ENCODE data around the gene TMEM72.

The TMEM72 gene

GRCh38 chr10:44960482-44961229, 49.5 kb downstream of the TMEM72 start:
- Mint-ChIP-seq H3K4me1 (ENCODE audit: low read depth in 2 of 2) (peaks cover 32 to 42% of the 10 kb centered on the region in 2 donors), H3K9me3 (no peaks in the 10 kb centered on the region), H3K27me3 (peaks cover 0 to 7% of the 10 kb centered on the region in 2 donors), H3K36me3 (ENCODE audit: insufficient read depth) (peaks cover 13% of the 10 kb centered on the region), H3K4me3 (peak overlapping the region; percentile 83 to 85), H3K27ac (peak overlapping the region in 1 of 2 donors; percentile 44)
- ATAC-seq (replicated peaks) (no peak), DNase-seq (no peak)

DNA sequence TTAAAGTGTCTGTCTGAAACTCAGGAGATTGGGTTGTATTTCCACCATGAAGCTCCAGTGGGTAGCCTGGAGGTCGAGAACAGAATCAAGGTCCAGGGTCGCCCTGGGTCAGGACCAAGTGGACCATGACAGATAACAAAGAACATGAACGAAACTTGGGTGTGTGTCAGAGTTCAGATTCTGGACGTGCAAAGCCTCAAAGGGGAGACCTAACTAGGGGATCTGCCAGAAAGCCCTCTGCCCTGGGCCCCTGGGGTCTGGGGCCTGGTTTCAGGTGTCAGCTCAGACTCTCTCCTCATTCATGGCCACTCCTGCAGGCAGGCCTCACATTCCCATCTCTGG, 50.1 kb downstream of the TMEM72 start:
- peaks cover 35 to 42% of the 10 kb centered on the region in 2 donors for H3K4me1 Mint-ChIP-seq (ENCODE audit: low read depth in 2 of 2)
- peaks cover 7% of the 10 kb centered on the region for H3K36me3 Mint-ChIP-seq (ENCODE audit: insufficient read depth)
- no peaks in the 10 kb centered on the region for H3K9me3 Mint-ChIP-seq
- ATAC-seq (replicated peaks) (no peak), DNase-seq (no peak)
- peak overlapping the region in 1 of 2 donors; percentile 44 for H3K27ac Mint-ChIP-seq
- H3K27me3 Mint-ChIP-seq: peaks cover 0 to 7% of the 10 kb centered on the region in 2 donors
- H3K4me3 Mint-ChIP-seq: peak overlapping the region; percentile 83 to 85

GRCh38 chr10:44961931-44962750, 51.0 kb downstream of the TMEM72 start:
- ATAC-seq (replicated peaks) (no peak), DNase-seq (no peak)
- Mint-ChIP-seq H3K4me1 (ENCODE audit: low read depth in 2 of 2) (peaks cover 35 to 37% of the 10 kb centered on the region in 2 donors), H3K36me3 (ENCODE audit: insufficient read depth) (peaks cover 6% of the 10 kb centered on the region), H3K9me3 (no peaks in the 10 kb centered on the region), H3K4me3 (peak overlapping the region in 1 of 2 donors; percentile 2), H3K27ac (no peak overlapping the region), H3K27me3 (peaks cover 0 to 7% of the 10 kb centered on the region in 2 donors)

GRCh38 chr10:44962870-44963738, 52.0 kb downstream of the TMEM72 start:
- H3K4me1 Mint-ChIP-seq (ENCODE audit: low read depth in 2 of 2): peaks cover 36 to 38% of the 10 kb centered on the region in 2 donors

GRCh38 chr10:44963772-44964633, 52.9 kb downstream of the TMEM72 start:
- H3K4me1 Mint-ChIP-seq (ENCODE audit: low read depth in 2 of 2): peaks cover 34 to 37% of the 10 kb centered on the region in 2 donors
- ATAC-seq (replicated peaks) (no peak), DNase-seq (no peak)
- H3K9me3 Mint-ChIP-seq: no peaks in the 10 kb centered on the region
- H3K27me3 Mint-ChIP-seq: peaks cover 0 to 7% of the 10 kb centered on the region in 2 donors
- no peak overlapping the region for H3K27ac Mint-ChIP-seq
- peaks cover 3% of the 10 kb centered on the region for H3K36me3 Mint-ChIP-seq (ENCODE audit: insufficient read depth)
- H3K4me3 Mint-ChIP-seq: no peak overlapping the region

More at GRCh38 chr10:44962870-44963738, 52.0 kb downstream of the TMEM72 start:
- Mint-ChIP-seq H3K9me3 (no peaks in the 10 kb centered on the region), H3K4me3 (peak overlapping the region; percentile 2 to 37), H3K27me3 (peaks cover 0 to 7% of the 10 kb centered on the region in 2 donors), H3K36me3 (ENCODE audit: insufficient read depth) (peaks cover 6% of the 10 kb centered on the region), H3K27ac (no peak overlapping the region)
- ATAC-seq (replicated peaks) (no peak), DNase-seq (no peak)

DNA sequence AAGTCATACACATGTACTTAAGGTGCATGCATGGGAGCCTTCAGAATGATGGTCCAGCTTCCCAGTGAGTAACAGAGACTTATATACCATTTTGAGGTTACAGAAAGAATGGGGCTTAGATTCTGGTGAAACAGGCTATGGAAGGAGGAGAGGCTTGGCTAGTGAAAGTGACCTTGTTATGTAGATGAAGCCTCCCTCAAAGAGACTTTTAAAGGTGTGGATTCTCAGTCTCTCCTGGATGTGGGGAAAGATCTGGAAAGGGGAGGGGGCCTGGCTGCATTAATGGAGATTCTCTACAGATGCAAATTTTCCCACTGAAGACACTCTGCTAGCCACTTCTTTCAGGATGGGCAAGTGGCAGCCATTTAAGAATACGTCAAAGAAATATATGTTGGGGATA, 54.0 kb downstream of the TMEM72 start:
- Mint-ChIP-seq H3K4me3 (no peak overlapping the region), H3K4me1 (ENCODE audit: low read depth in 2 of 2) (peaks cover 43 to 44% of the 10 kb centered on the region in 2 donors)

GRCh38 chr10:44965651-44966097, 54.5 kb downstream of the TMEM72 start:
- Mint-ChIP-seq H3K27me3 (peaks cover 0 to 7% of the 10 kb centered on the region in 2 donors), H3K27ac (peak overlapping the region in 1 of 2 donors; percentile 56), H3K4me3 (no peak overlapping the region)

More for the DNA sequence above, 54.0 kb downstream of the TMEM72 start:
- no peaks in the 10 kb centered on the region for H3K9me3 Mint-ChIP-seq
- DNase-seq (no peak), ATAC-seq (replicated peaks) (no peak)
- no peaks in the 10 kb centered on the region for H3K36me3 Mint-ChIP-seq (ENCODE audit: insufficient read depth)
- H3K27me3 Mint-ChIP-seq: peaks cover 0 to 7% of the 10 kb centered on the region in 2 donors
- no peak overlapping the region for H3K27ac Mint-ChIP-seq

GRCh38 chr10:44966129-44966815, 55.1 kb downstream of the TMEM72 start:
- DNase-seq: no peak
- Mint-ChIP-seq H3K27ac (peak overlapping the region in 1 of 2 donors; percentile 56), H3K27me3 (peaks cover 0 to 7% of the 10 kb centered on the region in 2 donors), H3K4me3 (no peak overlapping the region), H3K9me3 (no peaks in the 10 kb centered on the region), H3K4me1 (ENCODE audit: low read depth in 2 of 2) (peaks cover 36 to 37% of the 10 kb centered on the region in 2 donors), H3K36me3 (ENCODE audit: insufficient read depth) (no peaks in the 10 kb centered on the region)
- ATAC-seq (replicated peaks): no peak

More at GRCh38 chr10:44965651-44966097, 54.5 kb downstream of the TMEM72 start:
- ATAC-seq (replicated peaks): no peak
- Mint-ChIP-seq H3K4me1 (ENCODE audit: low read depth in 2 of 2) (peaks cover 38 to 40% of the 10 kb centered on the region in 2 donors), H3K9me3 (no peaks in the 10 kb centered on the region), H3K36me3 (ENCODE audit: insufficient read depth) (no peaks in the 10 kb centered on the region)
- no peak for DNase-seq

- DNase-seq (no peak), ATAC-seq (replicated peaks) (no peak)
- no peak overlapping the region for H3K27ac Mint-ChIP-seq
- peaks cover 0 to 7% of the 10 kb centered on the region in 2 donors for H3K27me3 Mint-ChIP-seq
- no peaks in the 10 kb centered on the region for H3K36me3 Mint-ChIP-seq (ENCODE audit: insufficient read depth)
- H3K4me1 Mint-ChIP-seq (ENCODE audit: low read depth in 2 of 2): peaks cover 36 to 37% of the 10 kb centered on the region in 2 donors
- H3K9me3 Mint-ChIP-seq: no peaks in the 10 kb centered on the region
- H3K4me3 Mint-ChIP-seq: peak overlapping the region in 1 of 2 donors; percentile 74
Observed at GRCh38 chr10:44966816-44967509, 55.8 kb downstream of the TMEM72 start.

- Mint-ChIP-seq H3K4me3 (peak overlapping the region; percentile 40 to 74), H3K9me3 (no peaks in the 10 kb centered on the region), H3K27me3 (peaks cover 0 to 4% of the 10 kb centered on the region in 2 donors), H3K27ac (peak overlapping the region; percentile 7 to 85), H3K36me3 (ENCODE audit: insufficient read depth) (no peaks in the 10 kb centered on the region), H3K4me1 (ENCODE audit: low read depth in 2 of 2) (peaks cover 33 to 37% of the 10 kb centered on the region in 2 donors)
- DNase-seq: no peak
- ATAC-seq (replicated peaks): no peak
Observed at GRCh38 chr10:44967616-44968015, 56.5 kb downstream of the TMEM72 start.

DNA sequence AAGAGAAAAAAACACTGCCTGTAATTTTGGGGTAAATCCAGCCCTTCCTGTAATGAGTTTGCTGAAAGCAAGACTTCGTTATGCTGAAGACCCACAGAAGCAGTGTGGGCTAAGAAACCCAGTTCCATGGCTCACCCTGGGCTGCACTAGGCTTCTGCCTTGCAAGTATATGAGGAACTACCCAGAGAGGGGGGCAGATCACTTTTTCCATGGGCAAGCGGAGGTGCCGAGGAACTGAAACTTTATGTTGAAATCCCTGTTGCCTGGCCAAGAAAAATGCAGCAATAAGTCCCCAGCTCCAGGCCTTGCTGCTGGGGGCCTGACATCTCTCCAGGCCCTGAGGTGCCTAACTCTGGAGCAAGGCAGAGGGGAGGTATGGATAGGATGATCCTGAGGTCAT, 57.0 kb downstream of the TMEM72 start:
- Mint-ChIP-seq H3K36me3 (ENCODE audit: insufficient read depth) (no peaks in the 10 kb centered on the region), H3K4me3 (peak overlapping the region; percentile 40 to 74), H3K27ac (peak overlapping the region; percentile 7 to 85), H3K27me3 (no peaks in the 10 kb centered on the region), H3K4me1 (ENCODE audit: low read depth in 2 of 2) (peaks cover 30 to 37% of the 10 kb centered on the region in 2 donors), H3K9me3 (no peaks in the 10 kb centered on the region)
- peak; percentile 11 for ATAC-seq (replicated peaks)
- DNase-seq: no peak

All from effector memory CD8-positive, alpha-beta T cell (primary cell).